Sigmoid colon (tissue), 4 donors: ENCODE data around the gene EFR3B.
A peak's percentile ranks its signal among the peaks of the same experiment; 100 is the strongest.

Experiments
- CTCF ChIP-seq, 4 experiments: fragments of 450-650 bp in 3 of 4; fragments of 200-600 bp in 1 of 4; IDR thresholded peaks; one replicate each; pipeline ENCODE4 v1.5.1; 2016 to 2019; ENCODE audit warnings: antibody characterized with exemption in 4 of 4, mild to moderate bottlenecking in 3 of 4, moderate library complexity in 2 of 4
- POLR2A ChIP-seq, 2 donors: fragments of 450-650 bp; IDR thresholded peaks; one replicate each; pipeline ENCODE4 v1.6.1; 2016; ENCODE audit warnings: antibody characterized with exemption in 2 of 2, mild to moderate bottlenecking in 2 of 2, moderate library complexity in 2 of 2
- POLR2AphosphoS5 ChIP-seq, 4 donors: sonication (generic); formaldehyde crosslinking; IDR thresholded peaks; one replicate each; pipeline ENCODE4 v1.6.1; 2017; ENCODE audit warnings: antibody characterized with exemption in 4 of 4

- TF ChIP-seq CTCF (IDR thresholded peaks at IDR 0.05) (no peak), POLR2A (IDR thresholded peaks at IDR 0.05) (no peak), POLR2AphosphoS5 (IDR thresholded peaks at IDR 0.05) (peak in 1 of 4 donors; percentile 59)
Measured at GRCh38 chr2:25078170-25079049, 36.5 kb downstream of the EFR3B start.
